HepG2 (cell line): ENCODE data around the gene SPNS2. TPM values are rescaled to one million over a fixed set of nuclear protein-coding genes. Genes with fewer than 3 reads are reported as not detected.

ENCODE experiments used
- ATAC-seq: fragments of 200-7000 bp; cut with Tn5 transposase; 3 replicates; pipeline ENCODE4 v1.9.1; 2020; ENCODE audit warnings: mild to moderate bottlenecking, moderate library complexity
- BruUV-seq: library from RNA; stranded (reverse); fragments of 400-500 nt; replicated peaks from 2 replicates; lab custom pipeline; 2021; lab: Mats Ljungman, UMichigan
- CTCF ChIA-PET: fragments of 300-600 bp; formaldehyde crosslinking; extraction: SDS; loops from one replicate; lab custom pipeline; 2021; ENCODE audit warnings: low total read pairs, inconsistent platforms, low intra/inter-chr PET ratio; lab: Yijun Ruan, JAX
- POLR2A ChIA-PET: fragments of 350-600 bp; sonication (Branson Sonifier 250); formaldehyde crosslinking; loops from one replicate; lab custom pipeline; 2020; ENCODE audit warnings: antibody characterized with exemption, inconsistent platforms; lab: Yijun Ruan, JAX
- DNase-seq: peaks from one replicate; pipeline ENCODE4 v3.0.0-alpha.2; 2015; ENCODE audit warnings: low spot score
- FAIRE-seq: peaks from 3 replicates; lab custom pipeline; 2011; peaks lifted over from hg19 to GRCh38; lab: Jason Lieb, UNC
- H2AFZ ChIP-seq: one replicate; pipeline ENCODE4 v1.6.1; 2011; ENCODE audit warnings: low read length, inconsistent platforms
- H3K27ac ChIP-seq: fragments of 300-600 bp; 3 replicates; pipeline ENCODE4 v1.8.0; 2011; ENCODE audit warnings: mixed run types, mild to moderate bottlenecking, mixed read lengths, low read length, inconsistent platforms; ENCODE audit not compliant: insufficient read depth; ENCODE audit errors: extremely low read length
- H3K27me3 ChIP-seq, 2 experiments: fragments of 200-600 bp in 1 of 2; 2 replicates in 1 of 2; 3 replicates in 1 of 2; pipeline versions ENCODE4 v1.6.0 to v1.8.0; 2011; ENCODE audit warnings: low read length in 2 of 2, mild to moderate bottlenecking in 2 of 2, moderate library complexity in 2 of 2, inconsistent platforms in 1 of 2; ENCODE audit not compliant: insufficient read depth in 2 of 2, control insufficient read depth in 1 of 2
- H3K36me3 ChIP-seq, 2 experiments: fragments of 200-600 bp in 1 of 2; replicated peaks in 1 of 2; 2 replicates in 1 of 2; 3 replicates in 1 of 2; pipeline versions ENCODE4 v1.5.1 to v1.8.0; 2011; ENCODE audit warnings: low read length in 2 of 2, inconsistent platforms in 1 of 2; ENCODE audit not compliant: insufficient read depth in 2 of 2, control insufficient read depth in 1 of 2
- H3K4me1 ChIP-seq: 2 replicates; pipeline ENCODE4 v1.5.1; 2012; ENCODE audit warnings: low read length, inconsistent platforms; ENCODE audit not compliant: insufficient read depth
- H3K4me2 ChIP-seq: 2 replicates; pipeline ENCODE4 v1.6.0; 2011; ENCODE audit warnings: low read depth, low read length, inconsistent platforms
- H3K4me3 ChIP-seq, 3 experiments: fragments of 200-600 bp in 1 of 3; sonication (generic), shearing (Covaris generic) in 1 of 3; replicated peaks in 1 of 3; 2 replicates each; pipeline ENCODE4 v1.5.1; 2011 to 2016; ENCODE audit warnings: low read length in 3 of 3, inconsistent platforms in 2 of 3, low read depth in 2 of 3, mild to moderate bottlenecking in 2 of 3, control low read depth in 1 of 3, mixed read lengths in 1 of 3; ENCODE audit not compliant: insufficient read depth in 1 of 3
- H3K79me2 ChIP-seq: one replicate; pipeline ENCODE4 v1.6.1; 2011; ENCODE audit warnings: low read length, inconsistent platforms; ENCODE audit not compliant: insufficient read depth
- H3K9ac ChIP-seq: 2 replicates; pipeline ENCODE4 v1.6.0; 2011; ENCODE audit warnings: mild to moderate bottlenecking, low read depth, low read length, inconsistent platforms; ENCODE audit not compliant: insufficient read depth
- H3K9me3 ChIP-seq: 2 replicates; pipeline ENCODE4 v1.5.1; 2012; ENCODE audit warnings: mild to moderate bottlenecking, low read length
- H4K20me1 ChIP-seq: 2 replicates; pipeline ENCODE4 v1.6.0; 2011; ENCODE audit warnings: inconsistent platforms, mild to moderate bottlenecking, low read length, moderate library complexity; ENCODE audit not compliant: insufficient read depth
- ARID5B ChIP-seq: IDR thresholded peaks from 2 replicates; pipeline ENCODE4 v1.4.0; 2020; ENCODE audit warnings: mild to moderate bottlenecking, missing genetic modification reagents
- CBX5 ChIP-seq: sonication (generic); formaldehyde crosslinking; IDR thresholded peaks from 2 replicates; pipeline ENCODE4 v1.4.0; 2020; ENCODE audit warnings: missing genetic modification reagents, borderline replicate concordance
- ETV5 ChIP-seq: IDR thresholded peaks from 2 replicates; pipeline ENCODE4 v1.6.1; 2018; ENCODE audit warnings: missing biosample characterization, missing genetic modification reagents, inconsistent platforms, borderline replicate concordance
- HIC2 ChIP-seq: sonication (generic); formaldehyde crosslinking; IDR thresholded peaks from 2 replicates; pipeline ENCODE4 v1.9.0; 2022; ENCODE audit warnings: low read depth, missing genetic modification reagents
- HOXA7 ChIP-seq: sonication (generic); formaldehyde crosslinking; IDR thresholded peaks from 2 replicates; pipeline ENCODE4 v1.8.1; 2022; ENCODE audit warnings: mild to moderate bottlenecking, missing genetic modification reagents, moderate library complexity
- MYPOP ChIP-seq: sonication (generic); formaldehyde crosslinking; IDR thresholded peaks from 2 replicates; pipeline ENCODE4 v1.8.1; 2023; ENCODE audit warnings: mild to moderate bottlenecking, moderate library complexity, missing genetic modification reagents
- SCMH1 ChIP-seq: sonication (generic); formaldehyde crosslinking; IDR thresholded peaks from 2 replicates; pipeline ENCODE4 v1.9.0; 2021; ENCODE audit warnings: missing genetic modification reagents, mild to moderate bottlenecking, borderline replicate concordance
- TMF1 ChIP-seq: sonication (generic); formaldehyde crosslinking; IDR thresholded peaks from 2 replicates; pipeline ENCODE4 v1.8.1; 2022; ENCODE audit warnings: low read depth, missing genetic modification reagents
- ZNF253 ChIP-seq: sonication (generic); formaldehyde crosslinking; IDR thresholded peaks from 2 replicates; pipeline ENCODE4 v1.8.0; 2022; ENCODE audit warnings: mild to moderate bottlenecking, missing genetic modification reagents, borderline replicate concordance
- ZNF550 ChIP-seq: sonication (generic); formaldehyde crosslinking; IDR thresholded peaks from 2 replicates; pipeline ENCODE4 v1.4.0; 2020; ENCODE audit warnings: mild to moderate bottlenecking, missing genetic modification reagents, borderline replicate concordance
- ZNF790 ChIP-seq: sonication (generic); formaldehyde crosslinking; IDR thresholded peaks from 2 replicates; pipeline ENCODE4 v1.8.0; 2022; ENCODE audit warnings: missing genetic modification reagents, mild to moderate bottlenecking, borderline replicate concordance
- WGBS: methylation state at CpG from one replicate; pipeline ENCODE4 v1.1.6; 2017; ENCODE audit warnings: low lambda C conversion rate; 5-methylcytosine and 5-hydroxymethylcytosine counted together
- in situ Hi-C: cut with HindIII; loops from 2 replicates; pipeline ENCODE4 v1.10.0; 2017; ENCODE audit warnings: low pct_unique_long_range_greater_than_20kb; ENCODE audit not compliant: extremely low pct_ligation_motif_present
- intact Hi-C: fragments of 100-400 bp; cut with micrococcal nuclease; formaldehyde crosslinking; loops from one replicate; pipeline ENCODE4 v1.10.0; 2022; ENCODE audit not compliant: unreplicated experiment
- polyA plus RNA-seq, 8 experiments: library from polyadenylated mRNA; depleted of rRNA in 3 of 8; stranded (reverse) in 7 of 8; unstranded in 1 of 8; fragments of >200 nt; fragmentation: Illumina TruSeq in 4 of 8; extraction: Trizol in 4 of 8; gene quantifications; 2 replicates each; pipeline versions ENCODE4 v1.2.1 to v1.2.3, GENCODE V29; 2011 to 2016; ENCODE audit warnings: low read depth in 4 of 8, missing spikeins in 1 of 8, mixed read lengths in 1 of 8; ENCODE audit not compliant: insufficient read depth in 1 of 8
- total RNA-seq, 5 experiments: library from RNA; depleted of rRNA; stranded (reverse); fragments of >200 nt; fragmentation: Illumina TruSeq; extraction: Trizol; gene quantifications; 2 replicates each; pipeline ENCODE4 v1.2.3, GENCODE V29; 2016; ENCODE audit warnings: low read depth in 1 of 5

The SPNS2 gene
- total and polyA plus RNA-seq, 2 of the 13 experiments (the other 11 are each of a cell fraction or from before 2014, with no cell fraction given), result 0.01 TPM; not detected in 1

GRCh38 chr17:4510618-4510941 lies 11.9 kb downstream of the SPNS2 start:
- Histone ChIP-seq H3K4me3 (no peak overlapping the region), H3K27me3 (peaks cover 12 to 68% of the 10 kb centered on the region in 2 experiments), H3K79me2 (no peaks in the 10 kb centered on the region), H2AFZ (no peak overlapping the region), H3K27ac (no peak overlapping the region), H3K9me3 (no peaks in the 10 kb centered on the region), H3K4me2 (no peak overlapping the region), H3K36me3 (no peaks in the 10 kb centered on the region), H4K20me1 (no peaks in the 10 kb centered on the region), H3K9ac (no peak overlapping the region), H3K4me1 (no peaks in the 10 kb centered on the region)
- DNase-seq (no peak), ATAC-seq (no peak), FAIRE-seq (no peak)
- intact Hi-C loops (no loop called here), in situ Hi-C loops (loop anchor here (5.0 kb wide), 1 partner anchor 88 kb away; no protein-coding TSS in a partner anchor)
- POLR2A ChIA-PET, result no interaction called here
- BruUV-seq, result no TSS peak
- CTCF ChIA-PET, result no interaction called here
- 37% methylated on average over 7 of the region's 11 CpGs for WGBS
- TF ChIP-seq ZNF550 (no peak), MYPOP (CRISPR knock-in tag) (no peak), TMF1 (CRISPR knock-in tag) (no peak), ARID5B (CRISPR knock-in tag) (no peak), SCMH1 (CRISPR knock-in tag) (no peak), CBX5 (CRISPR knock-in tag) (no peak), ZNF790 (CRISPR knock-in tag) (no peak), ETV5 (no peak), HOXA7 (CRISPR knock-in tag) (no peak), ZNF253 (no peak), HIC2 (CRISPR knock-in tag) (no peak)
